ENCODE data around the gene NFIB. TPM values are rescaled to one million over a fixed set of nuclear protein-coding genes. Genes with fewer than 3 reads are reported as not detected.
A peak's percentile ranks its signal among the peaks of the same experiment; 100 is the strongest.

The NFIB gene
- polyA plus RNA-seq, 3 donors = not detected

- Histone ChIP-seq H3K9me3 (replicated peaks in 1 of 2; ENCODE audit: control insufficient read depth in 1 of 2, insufficient read depth in 1 of 2, low read length in 2 of 2) (peaks cover 0 to 15% of the 10 kb centered on the region in 2 donors), H3K4me2 (replicated peaks; ENCODE audit: extremely low read depth, low read length, poor library complexity, severe bottlenecking) (no peak overlapping the region), H4K20me1 (ENCODE audit: insufficient read depth, low read length) (no peaks in the 10 kb centered on the region), H2AFZ (ENCODE audit: insufficient read depth, low read depth, low read length, poor library complexity, severe bottlenecking) (no peak overlapping the region), H3K27me3 (ENCODE audit: control insufficient read depth in 2 of 2, insufficient read depth in 2 of 2, low read length in 2 of 2) (peaks cover 58 to 69% of the 10 kb centered on the region in 2 donors), H3K4me3 (replicated peaks in 1 of 3; ENCODE audit: low read depth in 2 of 3, low read length in 3 of 3) (no peak overlapping the region), H3K36me3 (replicated peaks in 1 of 2; ENCODE audit: control insufficient read depth in 1 of 2, insufficient read depth in 2 of 2, low read length in 2 of 2) (no peaks in the 10 kb centered on the region), H3K79me2 (ENCODE audit: insufficient read depth, low read length) (no peaks in the 10 kb centered on the region), H3K9ac (ENCODE audit: insufficient read depth, low read length, poor library complexity, severe bottlenecking) (no peak overlapping the region), H3K27ac (ENCODE audit: low read depth in 1 of 2, low read length in 2 of 2) (no peak overlapping the region), H3K4me1 (ENCODE audit: control insufficient read depth in 1 of 2, insufficient read depth in 2 of 2, low read length in 2 of 2) (peaks cover 9 to 21% of the 10 kb centered on the region in 2 donors)
- intact Hi-C loops (cut with micrococcal nuclease) = no loop called here
- H3K4me1 Mint-ChIP-seq = peaks cover 17% of the 10 kb centered on the region
- H3K9me3 Mint-ChIP-seq = peaks cover 0 to 27% (median 15%) of the 10 kb centered on the region in 7 donors
- peaks cover 6 to 9% of the 10 kb centered on the region in 2 donors for H3K36me3 Mint-ChIP-seq
- WGBS (ENCODE audit: insufficient coverage) = no CpG with 5 or more reads among the region's 2 CpGs
- H3K27ac Mint-ChIP-seq = no peak overlapping the region
- no peak for TF ChIP-seq CTCF (IDR thresholded peaks at IDR 0.05)
- H3K4me3 Mint-ChIP-seq = peak overlapping the region in 1 of 2 donors; percentile 81
- no peak for DNase-seq
- peaks cover 40 to 73% (median 53%) of the 10 kb centered on the region in 3 donors for H3K27me3 Mint-ChIP-seq (ENCODE audit: low read depth in 3 of 3)
Measured at GRCh38 chr9:14311171-14311949, 2.6 kb downstream of the NFIB start.

- no peaks in the 10 kb centered on the region for H4K20me1 ChIP-seq (ENCODE audit: insufficient read depth, low read length)
- no peak overlapping the region for H3K9ac ChIP-seq (ENCODE audit: insufficient read depth, low read length, poor library complexity, severe bottlenecking)
- H3K36me3 Mint-ChIP-seq = peaks cover 6 to 7% of the 10 kb centered on the region in 2 donors
- no peak overlapping the region for H3K4me3 Mint-ChIP-seq
- peaks cover 14% of the 10 kb centered on the region for H3K4me1 Mint-ChIP-seq
- WGBS (ENCODE audit: insufficient coverage) = no CpG with 5 or more reads among the region's 2 CpGs
- H3K27me3 Mint-ChIP-seq (ENCODE audit: low read depth in 3 of 3) = peaks cover 31 to 62% (median 48%) of the 10 kb centered on the region in 3 donors
- no peak for DNase-seq
- H2AFZ ChIP-seq (ENCODE audit: insufficient read depth, low read depth, low read length, poor library complexity, severe bottlenecking) = no peak overlapping the region
- intact Hi-C loops (cut with micrococcal nuclease) = no loop called here
- peaks cover 49 to 65% of the 10 kb centered on the region in 2 donors for H3K27me3 ChIP-seq (ENCODE audit: control insufficient read depth in 2 of 2, insufficient read depth in 2 of 2, low read length in 2 of 2)
- no peak for TF ChIP-seq CTCF (IDR thresholded peaks at IDR 0.05)
- H3K9me3 Mint-ChIP-seq = peaks cover 0 to 20% (median 11%) of the 10 kb centered on the region in 7 donors
- H3K27ac ChIP-seq (ENCODE audit: low read depth in 1 of 2, low read length in 2 of 2) = no peak overlapping the region
- no peak overlapping the region for H3K27ac Mint-ChIP-seq
- H3K4me2 ChIP-seq (replicated peaks; ENCODE audit: extremely low read depth, low read length, poor library complexity, severe bottlenecking) = no peak overlapping the region
- H3K9me3 ChIP-seq (replicated peaks in 1 of 2; ENCODE audit: control insufficient read depth in 1 of 2, insufficient read depth in 1 of 2, low read length in 2 of 2) = peaks cover 0 to 8% of the 10 kb centered on the region in 2 donors
- H3K36me3 ChIP-seq (replicated peaks in 1 of 2; ENCODE audit: control insufficient read depth in 1 of 2, insufficient read depth in 2 of 2, low read length in 2 of 2) = no peaks in the 10 kb centered on the region
- no peak overlapping the region for H3K4me3 ChIP-seq (replicated peaks in 1 of 3; ENCODE audit: low read depth in 2 of 3, low read length in 3 of 3)
- H3K4me1 ChIP-seq (ENCODE audit: control insufficient read depth in 1 of 2, insufficient read depth in 2 of 2, low read length in 2 of 2) = peaks cover 6 to 15% of the 10 kb centered on the region in 2 donors
- no peaks in the 10 kb centered on the region for H3K79me2 ChIP-seq (ENCODE audit: insufficient read depth, low read length)
Measured at GRCh38 chr9:14310311-14310710, 3.6 kb downstream of the NFIB start.

Measured in CD14-positive monocyte (primary cell).